ENCODE measurements around the gene COA1. TPM values are rescaled to one million over a fixed set of nuclear protein-coding genes. Genes with fewer than 3 reads are reported as not detected.
A peak's percentile ranks its signal among the peaks of the same experiment; 100 is the strongest.

COA1 gene
- total and polyA plus RNA-seq, 2 donors (not counting 1 experiment from before 2014, with no cell fraction given) = 28.7 to 72.7 TPM

GRCh38 chr7:43594020-43594419 lies 135.3 kb downstream of the COA1 start:
- no peak for DNase-seq
- H3K4me2 ChIP-seq (replicated peaks; ENCODE audit: low read depth, low read length, poor library complexity, severe bottlenecking) = peak overlapping the region; percentile 43
- Mint-ChIP-seq H3K9me3 (ENCODE audit: insufficient read depth) (no peaks in the 10 kb centered on the region), H3K4me1 (peaks cover 61% of the 10 kb centered on the region), H3K27me3 (no peaks in the 10 kb centered on the region), H3K4me3 (peak overlapping the region; percentile 68), H3K27ac (peak overlapping the region; percentile 78)
- H4K20me1 ChIP-seq (ENCODE audit: control insufficient read depth, insufficient read depth, low read length, poor library complexity, severe bottlenecking) = peaks cover 92% of the 10 kb centered on the region
- H2AFZ ChIP-seq (ENCODE audit: insufficient read depth, low read depth, low read length, poor library complexity, severe bottlenecking) = no peak overlapping the region
- no peak for ATAC-seq (ENCODE audit: low read depth)
- peak overlapping the region; percentile 14 for H3K9ac ChIP-seq (ENCODE audit: low read length)
- H3K4me1 ChIP-seq (ENCODE audit: control insufficient read depth in 2 of 2, insufficient read depth in 2 of 2, low read length in 2 of 2) = peaks cover 50 to 68% of the 10 kb centered on the region in 2 donors
- TF ChIP-seq EZH2 (IDR thresholded peaks at IDR 0.05; ENCODE audit: borderline replicate concordance, insufficient read depth, low read depth, low read length, poor library complexity, severe bottlenecking) (no peak), CTCF (IDR thresholded peaks at IDR 0.05) (no peak)
- H3K9me3 ChIP-seq (ENCODE audit: control extremely low read depth in 1 of 3, control insufficient read depth in 2 of 3, insufficient read depth in 1 of 3, low read length in 2 of 3) = no peaks in the 10 kb centered on the region
- WGBS (ENCODE audit: insufficient coverage) = 80% methylated on average over 2 of the region's 2 CpGs
- intact Hi-C loops (cut with micrococcal nuclease) = no loop called here
- peaks cover 100% of the 10 kb centered on the region for H3K79me2 ChIP-seq (ENCODE audit: control insufficient read depth, insufficient read depth, low read length)
- ChIA-PET POLR2A (interaction anchor here (0.6 to 0.7 kb wide), 2 partner anchors 19 to 24 kb away, joined by 4 to 7 read pairs; no protein-coding TSS in a partner anchor), CTCF (interaction anchor here (0.6 to 2.0 kb wide), 3 partner anchors 11 to 107 kb away, joined by 3 to 10 read pairs (median 4); partner anchors contain the start of gene STK17A)
- peak overlapping the region in 1 of 2 donors; percentile 65 for H3K27ac ChIP-seq (ENCODE audit: low read length in 2 of 2)
- H3K36me3 ChIP-seq (replicated peaks in 1 of 2; ENCODE audit: control extremely low read depth in 1 of 2, control insufficient read depth in 1 of 2, extremely low read depth in 1 of 2, insufficient read depth in 2 of 2, low read length in 1 of 2) = peaks cover 3 to 37% of the 10 kb centered on the region in 2 experiments
- H3K4me3 ChIP-seq (ENCODE audit: control extremely low read depth in 1 of 5, extremely low read depth in 1 of 5, insufficient read depth in 1 of 5, low read depth in 2 of 5, low read length in 4 of 5) = peak overlapping the region in 1 of 5 experiments; percentile 16
- no peaks in the 10 kb centered on the region for H3K27me3 ChIP-seq (replicated peaks in 1 of 4; ENCODE audit: control extremely low read depth in 1 of 4, control insufficient read depth in 3 of 4, insufficient read depth in 4 of 4, low read length in 3 of 4)

GRCh38 chr7:43593010-43593409 lies 136.3 kb downstream of the COA1 start:
- Histone ChIP-seq H3K27me3 (replicated peaks in 1 of 4; ENCODE audit: control extremely low read depth in 1 of 4, control insufficient read depth in 3 of 4, insufficient read depth in 4 of 4, low read length in 3 of 4) (no peaks in the 10 kb centered on the region), H2AFZ (ENCODE audit: insufficient read depth, low read depth, low read length, poor library complexity, severe bottlenecking) (no peak overlapping the region), H3K79me2 (ENCODE audit: control insufficient read depth, insufficient read depth, low read length) (peaks cover 100% of the 10 kb centered on the region), H3K4me3 (ENCODE audit: control extremely low read depth in 1 of 5, extremely low read depth in 1 of 5, insufficient read depth in 1 of 5, low read depth in 2 of 5, low read length in 4 of 5) (no peak overlapping the region), H3K4me1 (ENCODE audit: control insufficient read depth in 2 of 2, insufficient read depth in 2 of 2, low read length in 2 of 2) (peaks cover 60 to 77% of the 10 kb centered on the region in 2 donors), H4K20me1 (ENCODE audit: control insufficient read depth, insufficient read depth, low read length, poor library complexity, severe bottlenecking) (peaks cover 82% of the 10 kb centered on the region), H3K4me2 (replicated peaks; ENCODE audit: low read depth, low read length, poor library complexity, severe bottlenecking) (peak overlapping the region; percentile 43), H3K9ac (ENCODE audit: low read length) (peak overlapping the region; percentile 25), H3K27ac (ENCODE audit: low read length in 2 of 2) (peak overlapping the region in 1 of 2 donors; percentile 65), H3K9me3 (ENCODE audit: control extremely low read depth in 1 of 3, control insufficient read depth in 2 of 3, insufficient read depth in 1 of 3, low read length in 2 of 3) (no peaks in the 10 kb centered on the region), H3K36me3 (replicated peaks in 1 of 2; ENCODE audit: control extremely low read depth in 1 of 2, control insufficient read depth in 1 of 2, extremely low read depth in 1 of 2, insufficient read depth in 2 of 2, low read length in 1 of 2) (peaks cover 4 to 32% of the 10 kb centered on the region in 2 experiments)
- Mint-ChIP-seq H3K27ac (peak overlapping the region; percentile 76), H3K4me1 (peaks cover 69% of the 10 kb centered on the region), H3K9me3 (ENCODE audit: insufficient read depth) (no peaks in the 10 kb centered on the region), H3K4me3 (peak overlapping the region; percentile 68), H3K27me3 (no peaks in the 10 kb centered on the region)
- no peak for ATAC-seq (ENCODE audit: low read depth)
- 100% methylated on average over 1 of the region's 1 CpG for WGBS (ENCODE audit: insufficient coverage)
- ChIA-PET POLR2A (interaction anchor here (0.6 kb wide), 1 partner anchor 10 kb away, joined by 4 read pairs; the partner anchor contains the start of gene STK17A), CTCF (interaction anchor here (1.3 to 13.1 kb wide), 3 partner anchors 10 to 107 kb away, joined by 3 to 721 read pairs (median 21); partner anchors contain the start of gene STK17A)
- intact Hi-C loops (cut with micrococcal nuclease) = no loop called here
- no peak for TF ChIP-seq CTCF (IDR thresholded peaks at IDR 0.05)
- no peak for TF ChIP-seq EZH2 (IDR thresholded peaks at IDR 0.05; ENCODE audit: borderline replicate concordance, insufficient read depth, low read depth, low read length, poor library complexity, severe bottlenecking)
- DNase-seq = no peak
